NB4 (cell line): ENCODE measurements around the gene ADAM23.

ENCODE experiments used
- TF ChIP-seq, protein P1 (sequence below): IDR thresholded peaks from one replicate; pipeline ENCODE4 v1.5.1; 2012; ENCODE audit warnings: low read depth, low read length
- TF ChIP-seq, protein P2 (sequence below): IDR thresholded peaks from 2 replicates; pipeline ENCODE4 v1.6.1; 2011; ENCODE audit warnings: low read depth, low read length

DNA sequence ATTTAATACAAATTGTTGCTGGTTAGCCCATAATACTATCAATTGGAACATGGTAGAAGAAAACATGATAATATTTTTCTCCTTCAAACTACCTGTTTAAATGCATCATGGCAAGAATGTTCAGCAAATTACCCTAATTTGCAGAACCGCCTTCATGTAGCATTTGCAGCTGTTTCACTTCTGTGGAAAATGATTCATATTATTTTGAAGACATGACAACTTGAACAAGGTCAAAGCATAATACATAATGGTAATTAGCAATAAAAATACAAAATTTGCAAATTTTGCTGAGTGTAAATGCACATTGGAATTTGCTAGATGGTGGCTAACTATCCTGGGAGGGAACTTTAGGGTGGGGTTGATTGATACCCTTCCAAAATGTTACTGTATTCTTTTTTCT lies 30.8 kb downstream of the ADAM23 start:
- TF ChIP-seq, protein P1, sequence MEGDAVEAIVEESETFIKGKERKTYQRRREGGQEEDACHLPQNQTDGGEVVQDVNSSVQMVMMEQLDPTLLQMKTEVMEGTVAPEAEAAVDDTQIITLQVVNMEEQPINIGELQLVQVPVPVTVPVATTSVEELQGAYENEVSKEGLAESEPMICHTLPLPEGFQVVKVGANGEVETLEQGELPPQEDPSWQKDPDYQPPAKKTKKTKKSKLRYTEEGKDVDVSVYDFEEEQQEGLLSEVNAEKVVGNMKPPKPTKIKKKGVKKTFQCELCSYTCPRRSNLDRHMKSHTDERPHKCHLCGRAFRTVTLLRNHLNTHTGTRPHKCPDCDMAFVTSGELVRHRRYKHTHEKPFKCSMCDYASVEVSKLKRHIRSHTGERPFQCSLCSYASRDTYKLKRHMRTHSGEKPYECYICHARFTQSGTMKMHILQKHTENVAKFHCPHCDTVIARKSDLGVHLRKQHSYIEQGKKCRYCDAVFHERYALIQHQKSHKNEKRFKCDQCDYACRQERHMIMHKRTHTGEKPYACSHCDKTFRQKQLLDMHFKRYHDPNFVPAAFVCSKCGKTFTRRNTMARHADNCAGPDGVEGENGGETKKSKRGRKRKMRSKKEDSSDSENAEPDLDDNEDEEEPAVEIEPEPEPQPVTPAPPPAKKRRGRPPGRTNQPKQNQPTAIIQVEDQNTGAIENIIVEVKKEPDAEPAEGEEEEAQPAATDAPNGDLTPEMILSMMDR: no peak
- TF ChIP-seq, protein P2, sequence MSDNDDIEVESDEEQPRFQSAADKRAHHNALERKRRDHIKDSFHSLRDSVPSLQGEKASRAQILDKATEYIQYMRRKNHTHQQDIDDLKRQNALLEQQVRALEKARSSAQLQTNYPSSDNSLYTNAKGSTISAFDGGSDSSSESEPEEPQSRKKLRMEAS: no peak
